Common myeloid progenitor, CD34-positive (primary cell): ENCODE measurements around the gene ELAVL3.
"Not testable (repeated sequence)": the region's sequence is repeated elsewhere in the genome, so short reads cannot be mapped to it uniquely, and the experiment has no call there.

Source experiments
- CTCF ChIA-PET: fragments of 350-600 bp; sonication (Branson Sonifier 250); formaldehyde crosslinking; loops from one replicate; lab custom pipeline; 2021; ENCODE audit warnings: antibody characterized with exemption; lab: Charles Lee
- POLR2A ChIA-PET: fragments of 350-600 bp; sonication (Branson Sonifier 250); formaldehyde crosslinking; loops from one replicate; lab custom pipeline; 2021; ENCODE audit warnings: antibody characterized with exemption; lab: Charles Lee
- DNase-seq, 3 donors: peaks; one replicate each; pipeline versions ENCODE4 v3.0.0 to v3.0.0-alpha.2; 2013
- H3K27ac ChIP-seq, 2 experiments: 1 replicate in 1 of 2; 2 replicates in 1 of 2; pipeline ENCODE4 v1.7.0; 2013; ENCODE audit warnings: inconsistent platforms in 2 of 2, low read length in 2 of 2, mild to moderate bottlenecking in 2 of 2, low read depth in 1 of 2, moderate library complexity in 1 of 2; ENCODE audit not compliant: severe bottlenecking in 2 of 2, insufficient read depth in 1 of 2, poor library complexity in 1 of 2
- H3K27me3 ChIP-seq, 5 experiments: replicated peaks in 2 of 5; 1 replicate in 3 of 5; 2 replicates in 2 of 5; pipeline versions ENCODE4 v1.6.1 to v1.7.0; 2013; ENCODE audit warnings: low read length in 4 of 5, mild to moderate bottlenecking in 2 of 5, moderate library complexity in 2 of 5, inconsistent platforms in 1 of 5; ENCODE audit not compliant: insufficient read depth in 5 of 5, control insufficient read depth in 4 of 5
- H3K36me3 ChIP-seq, 4 experiments: 1 replicate in 2 of 4; 2 replicates in 2 of 4; pipeline versions ENCODE4 v1.6.1 to v1.7.0; 2013; ENCODE audit warnings: low read length in 3 of 4, control low read depth in 1 of 4, mild to moderate bottlenecking in 1 of 4; ENCODE audit not compliant: control insufficient read depth in 4 of 4, insufficient read depth in 4 of 4
- H3K4me1 ChIP-seq, 4 experiments: 1 replicate in 3 of 4; 2 replicates in 1 of 4; pipeline versions ENCODE4 v1.6.1 to v1.7.1; 2013; ENCODE audit warnings: low read length in 3 of 4, mild to moderate bottlenecking in 3 of 4, control low read depth in 1 of 4, inconsistent platforms in 1 of 4, moderate library complexity in 1 of 4; ENCODE audit not compliant: control insufficient read depth in 4 of 4, insufficient read depth in 4 of 4; ENCODE audit errors: control extremely low read depth in 1 of 4
- H3K4me3 ChIP-seq, 7 experiments: 1 replicate in 4 of 7; 2 replicates in 3 of 7; pipeline versions ENCODE4 v1.5.1 to v1.7.0; 2013; ENCODE audit warnings: mild to moderate bottlenecking in 7 of 7, low read length in 6 of 7, moderate library complexity in 6 of 7, inconsistent platforms in 2 of 7, low read depth in 2 of 7, control low read depth in 1 of 7; ENCODE audit not compliant: insufficient read depth in 4 of 7, control insufficient read depth in 1 of 7; ENCODE audit errors: extremely low read depth in 1 of 7
- H3K9me3 ChIP-seq, 5 experiments: 1 replicate in 4 of 5; 2 replicates in 1 of 5; pipeline versions ENCODE4 v1.6.1 to v1.7.1; 2013; ENCODE audit warnings: low read length in 4 of 5, mild to moderate bottlenecking in 2 of 5, inconsistent platforms in 1 of 5, low read depth in 1 of 5, moderate library complexity in 1 of 5; ENCODE audit not compliant: control insufficient read depth in 4 of 5, insufficient read depth in 2 of 5; ENCODE audit errors: control extremely low read depth in 1 of 5
- WGBS: methylation state at CpG from one replicate; pipeline ENCODE4 v1.1.5; 2013; ENCODE audit not compliant: insufficient coverage; 5-methylcytosine and 5-hydroxymethylcytosine counted together

Gene ELAVL3

GRCh38 chr19:11444059-11444458 lies 36.8 kb downstream of the ELAVL3 start:
- H3K36me3 ChIP-seq, result peaks cover 0 to 86% (median 62%) of the 10 kb centered on the region in 4 experiments
- POLR2A ChIA-PET, result no interaction called here
- H3K27me3 ChIP-seq, result no peaks in the 10 kb centered on the region
- no peak overlapping the region for H3K4me3 ChIP-seq
- H3K27ac ChIP-seq, result no peak overlapping the region
- no peaks in the 10 kb centered on the region for H3K9me3 ChIP-seq
- no peaks in the 10 kb centered on the region for H3K4me1 ChIP-seq
- CTCF ChIA-PET, result interaction anchor here (1.4 to 2.8 kb wide), 5 partner anchors 9 to 155 kb away, joined by 4 to 11 read pairs (median 6); no protein-coding TSS in a partner anchor
- no peak for DNase-seq
- 95% methylated on average over 3 of the region's 5 CpGs for WGBS

- POLR2A ChIA-PET, result no interaction called here
- CTCF ChIA-PET, result interaction anchor here (1.8 to 2.9 kb wide), 2 partner anchors 8 to 57 kb away, joined by 4 to 12 read pairs; no protein-coding TSS in a partner anchor
- peaks cover 2 to 18% (median 15%) of the 10 kb centered on the region in 4 experiments for H3K4me1 ChIP-seq
- H3K27me3 ChIP-seq, result no peaks in the 10 kb centered on the region
- peak in 1 of 3 donors; percentile 17 for DNase-seq
- no peaks in the 10 kb centered on the region for H3K9me3 ChIP-seq
- H3K27ac ChIP-seq, result no peak overlapping the region
- no peak overlapping the region for H3K4me3 ChIP-seq
- 100% methylated on average over 4 of the region's 9 CpGs for WGBS
- H3K36me3 ChIP-seq, result peaks cover 0 to 53% (median 40%) of the 10 kb centered on the region in 4 experiments
Observed at GRCh38 chr19:11437955-11438354, 42.9 kb downstream of the ELAVL3 start.

- peaks cover 2 to 18% (median 15%) of the 10 kb centered on the region in 4 experiments for H3K4me1 ChIP-seq
- 7% methylated on average over 17 of the region's 21 CpGs for WGBS
- H3K27me3 ChIP-seq, result peaks cover 0 to under 1% (median 0%) of the 10 kb centered on the region in 5 experiments
- peak overlapping the region; percentile 74 to 99 (median 96) for H3K4me3 ChIP-seq
- H3K36me3 ChIP-seq, result peaks cover 0 to 34% (median 21%) of the 10 kb centered on the region in 4 experiments
- DNase-seq, result no peak
- ChIA-PET POLR2A (interaction anchor here (0.6 to 1.2 kb wide), 2 partner anchors 61 to 89 kb away, joined by 3 to 4 read pairs; partner anchors contain the start of genes CCDC159 and SWSAP1), CTCF (interaction anchor here (0.9 to 2.9 kb wide), 6 partner anchors 52 to 116 kb away, joined by 3 to 12 read pairs (median 4); partner anchors contain the start of gene EPOR)
- no peaks in the 10 kb centered on the region for H3K9me3 ChIP-seq
- peak overlapping the region; percentile 78 to 83 for H3K27ac ChIP-seq
Observed at GRCh38 chr19:11435833-11436313, 45.0 kb downstream of the ELAVL3 start.

DNA sequence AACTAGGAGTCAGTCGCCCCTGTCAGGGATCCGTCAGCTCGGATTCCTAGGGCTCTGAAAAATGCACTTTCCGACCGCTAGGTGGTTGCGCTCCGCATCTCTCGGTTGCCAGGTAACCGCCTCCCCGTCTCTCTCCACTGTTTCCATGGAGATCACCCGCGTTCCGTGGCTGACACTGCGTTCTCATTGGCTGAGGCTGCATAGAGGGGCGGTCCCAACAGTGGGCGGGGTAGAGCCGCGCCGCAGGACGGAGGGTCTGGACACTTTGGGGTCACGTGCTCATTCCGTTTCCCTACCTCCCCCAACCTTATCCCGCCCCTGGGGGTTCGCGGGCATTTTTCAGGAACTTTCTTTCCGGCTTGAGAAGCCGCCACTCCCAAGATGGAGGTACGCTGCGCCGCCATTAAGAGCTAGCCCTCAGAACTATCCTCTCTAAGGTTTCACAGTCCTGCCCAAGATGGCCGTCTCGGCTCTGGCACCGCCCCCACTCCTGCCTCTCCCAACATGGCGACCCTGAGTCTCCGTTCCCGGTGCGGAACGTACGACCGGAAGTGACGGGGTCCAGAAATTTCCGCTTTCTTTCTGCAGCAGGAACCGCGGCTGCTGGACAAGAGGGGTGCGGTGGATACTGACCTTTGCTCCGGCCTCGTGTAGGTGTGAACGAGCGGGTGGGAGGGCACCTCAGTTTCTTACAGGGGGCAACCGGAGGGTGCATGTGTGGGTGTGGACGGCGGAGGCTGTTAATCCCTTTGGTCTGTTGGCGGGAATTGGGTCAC lies 45.6 kb downstream of the ELAVL3 start, which contains the start of the genes ODAD3 and PRKCSH:
Gene ODAD3, minus strand, starts transcription at position 65 of the 776 bp plus-strand sequence. CDS start 105 bp downstream, outside the sequence.
Gene PRKCSH, plus strand, starts transcription at position 579 of the 776 bp plus-strand sequence. CDS start 483 bp downstream, outside the sequence.
- ChIA-PET POLR2A (interaction anchor here (0.6 to 1.2 kb wide), 5 partner anchors 20 to 89 kb away, joined by 3 to 4 read pairs (median 3); partner anchors contain the start of genes CCDC159 and SWSAP1), CTCF (interaction anchor here (1.4 to 1.9 kb wide), 4 partner anchors 11 to 60 kb away, joined by 3 to 5 read pairs (median 4); partner anchors contain the start of gene EPOR)
- peak; percentile 100 for DNase-seq
- Histone ChIP-seq H3K4me1 (peaks cover 2 to 18% (median 15%) of the 10 kb centered on the region in 4 experiments), H3K27ac (peak within 1 kb of the TSS; percentile 78 to 83), H3K27me3 (peaks cover 0 to 2% (median 0%) of the 10 kb centered on the region in 5 experiments), H3K36me3 (peaks cover 0 to 28% (median 17%) of the 10 kb centered on the region in 4 experiments), H3K9me3 (no peaks in the 10 kb centered on the region), H3K4me3 (peak within 1 kb of the TSS; percentile 74 to 99 (median 96))
- WGBS, result 0% methylated on average over 46 of the region's 53 CpGs

DNA sequence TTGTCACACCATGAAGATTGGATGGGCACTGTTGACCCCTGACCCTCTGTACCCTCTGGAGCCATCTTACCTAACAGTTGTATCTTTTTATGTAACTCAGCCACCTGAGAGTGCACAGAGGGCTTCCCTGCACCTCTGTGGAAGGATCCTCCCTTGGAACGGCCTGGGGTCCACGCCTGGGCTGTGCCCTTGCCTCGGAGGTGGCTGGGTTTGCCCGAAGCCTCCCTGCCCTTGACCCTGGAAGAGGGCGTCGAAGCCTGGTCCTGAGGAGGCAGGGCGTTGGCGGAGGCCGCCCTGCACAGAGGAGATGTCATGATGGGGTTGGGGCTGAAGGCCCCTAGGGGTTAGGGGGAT lies 46.2 kb downstream of the ELAVL3 start:
- POLR2A ChIA-PET, result interaction anchor here (0.6 to 1.2 kb wide), 4 partner anchors 21 to 60 kb away, joined by 3 to 4 read pairs (median 4); partner anchors contain the start of gene SWSAP1
- no peaks in the 10 kb centered on the region for H3K9me3 ChIP-seq
- CTCF ChIA-PET, result interaction anchor here (1.4 to 1.9 kb wide), 3 partner anchors 11 to 60 kb away, joined by 3 to 5 read pairs (median 5); no protein-coding TSS in a partner anchor
- H3K4me3 ChIP-seq, result peak overlapping the region; percentile 0 to 97 (median 57)
- H3K27me3 ChIP-seq, result peaks cover 0 to 2% (median 0%) of the 10 kb centered on the region in 5 experiments
- no peak for DNase-seq
- WGBS, result 10% methylated on average over 9 of the region's 9 CpGs
- peaks cover 0 to 25% (median 15%) of the 10 kb centered on the region in 4 experiments for H3K36me3 ChIP-seq
- peak overlapping the region in 1 of 2 experiments; percentile 83 for H3K27ac ChIP-seq
- peaks cover 2 to 18% (median 15%) of the 10 kb centered on the region in 4 experiments for H3K4me1 ChIP-seq

DNA sequence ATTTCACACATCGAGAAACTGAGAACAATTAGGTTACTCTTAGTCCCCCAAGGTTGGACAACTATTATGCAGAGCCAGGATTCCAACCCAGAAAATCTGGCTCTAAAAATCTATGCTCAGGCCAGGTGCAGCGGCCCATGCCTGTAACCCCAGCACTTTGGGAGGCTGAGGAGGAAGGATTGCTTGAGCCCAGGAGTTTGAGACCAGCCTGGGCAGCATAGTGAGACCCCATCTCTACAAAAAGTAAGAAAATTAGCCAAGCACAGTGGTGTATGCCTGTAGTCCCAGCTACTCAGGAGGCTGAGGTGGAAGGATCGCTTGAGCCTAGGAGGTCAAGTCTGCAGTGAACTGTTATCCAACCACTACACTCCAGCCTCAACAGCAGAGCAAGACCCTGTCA lies 47.3 kb downstream of the ELAVL3 start:
- Histone ChIP-seq H3K4me1 (peaks cover 2 to 18% (median 15%) of the 10 kb centered on the region in 4 experiments), H3K36me3 (peaks cover 0 to 17% (median 11%) of the 10 kb centered on the region in 4 experiments)
- H3K9me3 ChIP-seq, DNase-seq, H3K27me3 ChIP-seq, H3K27ac ChIP-seq, H3K4me3 ChIP-seq, POLR2A ChIA-PET: not testable (repeated sequence)
- CTCF ChIA-PET, result interaction anchor here (1.9 to 2.5 kb wide), 2 partner anchors 10 to 11 kb away, joined by 5 to 6 read pairs; no protein-coding TSS in a partner anchor
- 100% methylated on average over 1 of the region's 3 CpGs for WGBS
